HUES48 (cell line): ENCODE data around the gene GUCA1C.

Experiments used
- H3K27ac ChIP-seq: one replicate; pipeline ENCODE4 v1.7.0; 2013; ENCODE audit warnings: low read depth, low read length, inconsistent platforms
- H3K27me3 ChIP-seq: 2 replicates; pipeline ENCODE4 v1.6.1; 2013; ENCODE audit warnings: mild to moderate bottlenecking, low read length; ENCODE audit not compliant: control insufficient read depth, insufficient read depth
- H3K36me3 ChIP-seq: 2 replicates; pipeline ENCODE4 v1.6.1; 2013; ENCODE audit warnings: low read length; ENCODE audit not compliant: control insufficient read depth, insufficient read depth
- H3K4me1 ChIP-seq: 2 replicates; pipeline ENCODE4 v1.6.1; 2013; ENCODE audit warnings: mild to moderate bottlenecking, low read length; ENCODE audit not compliant: control insufficient read depth, insufficient read depth
- H3K4me3 ChIP-seq: 2 replicates; pipeline ENCODE4 v1.5.1; 2013; ENCODE audit warnings: mild to moderate bottlenecking, low read depth, low read length
- H3K9ac ChIP-seq: 2 replicates; pipeline ENCODE4 v1.6.1; 2013; ENCODE audit warnings: mild to moderate bottlenecking, low read depth, low read length, moderate library complexity
- H3K9me3 ChIP-seq: 2 replicates; pipeline ENCODE4 v1.6.1; 2013; ENCODE audit warnings: low read length; ENCODE audit not compliant: control insufficient read depth, insufficient read depth

GUCA1C gene

DNA sequence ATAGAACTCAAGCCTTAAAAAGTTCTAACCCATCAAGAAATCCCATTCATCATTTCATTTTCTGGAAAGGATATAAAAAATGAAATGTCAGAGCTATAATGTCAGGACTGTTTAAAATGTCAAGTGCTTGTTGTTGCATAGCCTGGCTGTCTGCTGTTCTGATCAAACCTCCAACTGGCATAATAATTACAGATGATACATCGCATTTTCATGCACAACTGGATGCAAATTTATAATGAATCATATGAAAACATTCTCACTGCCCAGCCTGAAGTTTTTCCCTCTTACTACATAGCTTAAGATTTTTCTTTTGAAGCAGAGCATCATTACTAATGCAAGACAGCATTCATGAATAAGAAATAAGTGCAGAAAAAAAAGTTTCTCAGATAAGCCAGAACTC, 46.5 kb downstream of the GUCA1C start:
- H3K9me3 ChIP-seq = no peaks in the 10 kb centered on the region
- H3K27ac ChIP-seq = no peak overlapping the region
- H3K4me3 ChIP-seq = no peak overlapping the region
- no peaks in the 10 kb centered on the region for H3K4me1 ChIP-seq
- H3K27me3 ChIP-seq = no peaks in the 10 kb centered on the region
- no peaks in the 10 kb centered on the region for H3K36me3 ChIP-seq
- no peak overlapping the region for H3K9ac ChIP-seq

DNA sequence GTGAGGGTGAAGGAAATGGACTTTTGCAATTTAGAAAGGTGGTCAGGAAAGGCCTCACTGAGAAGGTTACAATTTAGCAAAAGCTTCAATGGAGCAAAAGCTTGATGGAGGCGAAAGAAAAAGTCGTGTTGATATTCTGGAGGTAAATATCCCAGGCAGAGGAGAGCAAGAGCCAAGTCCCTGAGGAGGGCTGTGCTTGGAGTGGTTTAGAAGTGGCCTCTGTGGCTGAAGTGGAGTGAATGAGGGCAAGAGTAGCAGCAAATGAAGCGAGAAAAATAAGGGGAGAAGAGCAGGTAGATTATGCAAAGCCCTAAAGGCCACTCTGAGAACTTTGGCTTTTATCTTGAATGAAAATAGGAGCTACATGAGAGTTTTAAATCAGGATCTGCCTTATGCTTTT, 54.1 kb downstream of the GUCA1C start:
- no peaks in the 10 kb centered on the region for H3K27me3 ChIP-seq

DNA sequence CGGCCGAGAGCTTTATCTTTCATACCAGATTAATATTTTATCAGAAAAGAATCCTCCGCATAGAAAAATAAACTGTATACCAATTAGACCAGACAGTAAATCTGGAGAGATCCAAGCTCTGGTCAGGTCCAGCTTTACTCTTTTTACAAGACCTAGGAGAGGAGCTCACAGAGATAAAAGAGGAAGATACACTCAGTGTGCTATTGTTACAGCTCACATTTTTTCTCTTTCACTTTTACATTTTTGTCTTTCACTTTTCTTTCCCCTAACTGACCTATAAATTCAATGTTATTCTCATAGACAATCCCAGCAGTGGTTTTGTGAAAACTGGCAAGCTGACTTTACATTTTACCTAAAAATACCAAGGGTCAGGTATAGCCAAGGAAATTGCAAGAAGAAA, 55.8 kb downstream of the GUCA1C start:
- H3K27me3 ChIP-seq = no peaks in the 10 kb centered on the region
- H3K9ac ChIP-seq = no peak overlapping the region
- no peaks in the 10 kb centered on the region for H3K4me1 ChIP-seq
- no peak overlapping the region for H3K4me3 ChIP-seq
- H3K27ac ChIP-seq = no peak overlapping the region
- H3K36me3 ChIP-seq = no peaks in the 10 kb centered on the region
- no peaks in the 10 kb centered on the region for H3K9me3 ChIP-seq

More for the DNA sequence above, 54.1 kb downstream of the GUCA1C start:
- H3K36me3 ChIP-seq = no peaks in the 10 kb centered on the region
- no peak overlapping the region for H3K9ac ChIP-seq
- no peaks in the 10 kb centered on the region for H3K9me3 ChIP-seq
- H3K4me3 ChIP-seq = no peak overlapping the region
- no peak overlapping the region for H3K27ac ChIP-seq
- H3K4me1 ChIP-seq = no peaks in the 10 kb centered on the region

DNA sequence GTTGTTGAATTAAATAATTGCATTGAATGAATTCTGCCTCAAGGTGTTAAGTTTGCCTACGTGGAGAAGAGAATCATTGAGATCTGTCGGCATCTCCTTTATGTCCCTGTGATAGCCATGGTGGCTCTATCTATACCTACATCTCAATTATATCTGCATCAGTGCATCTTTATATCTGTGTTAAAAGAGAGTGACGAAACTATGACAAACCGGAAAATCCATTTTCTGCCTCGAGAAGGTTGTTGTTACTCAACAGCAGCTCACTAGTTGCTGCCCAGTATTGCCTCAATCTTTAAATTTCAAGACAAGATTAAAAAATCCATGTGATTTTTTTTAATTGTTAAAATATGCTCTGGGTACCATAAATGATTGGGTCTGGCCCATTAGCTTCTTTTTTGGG, 58.7 kb downstream of the GUCA1C start:
- H3K27ac ChIP-seq = no peak overlapping the region
- no peaks in the 10 kb centered on the region for H3K9me3 ChIP-seq
- H3K4me3 ChIP-seq = no peak overlapping the region
- no peaks in the 10 kb centered on the region for H3K4me1 ChIP-seq
- no peak overlapping the region for H3K9ac ChIP-seq
- no peaks in the 10 kb centered on the region for H3K27me3 ChIP-seq
- H3K36me3 ChIP-seq = no peaks in the 10 kb centered on the region

DNA sequence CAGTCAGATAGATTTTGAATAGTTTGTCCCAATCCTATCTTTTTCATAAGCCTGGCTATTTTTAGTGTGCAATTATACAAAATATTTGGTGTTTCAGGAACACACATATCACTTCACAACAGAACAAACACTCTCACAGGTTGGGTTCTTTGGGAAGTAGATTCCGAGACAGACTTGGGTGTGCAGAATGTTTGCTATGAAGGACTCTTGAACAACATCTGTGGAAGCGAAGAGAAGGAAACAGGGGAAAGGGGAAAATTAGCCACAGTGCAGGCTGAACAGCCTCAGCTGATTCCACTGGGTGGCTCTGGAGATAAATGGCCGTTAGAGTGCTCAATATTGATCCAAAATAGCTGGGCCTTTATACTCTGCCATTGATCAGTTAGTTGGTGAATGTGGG, 61.8 kb downstream of the GUCA1C start:
- Histone ChIP-seq H3K4me1 (peaks cover 6% of the 10 kb centered on the region), H3K9ac (no peak overlapping the region), H3K27me3 (no peaks in the 10 kb centered on the region), H3K36me3 (no peaks in the 10 kb centered on the region), H3K27ac (no peak overlapping the region), H3K9me3 (no peaks in the 10 kb centered on the region), H3K4me3 (no peak overlapping the region)

DNA sequence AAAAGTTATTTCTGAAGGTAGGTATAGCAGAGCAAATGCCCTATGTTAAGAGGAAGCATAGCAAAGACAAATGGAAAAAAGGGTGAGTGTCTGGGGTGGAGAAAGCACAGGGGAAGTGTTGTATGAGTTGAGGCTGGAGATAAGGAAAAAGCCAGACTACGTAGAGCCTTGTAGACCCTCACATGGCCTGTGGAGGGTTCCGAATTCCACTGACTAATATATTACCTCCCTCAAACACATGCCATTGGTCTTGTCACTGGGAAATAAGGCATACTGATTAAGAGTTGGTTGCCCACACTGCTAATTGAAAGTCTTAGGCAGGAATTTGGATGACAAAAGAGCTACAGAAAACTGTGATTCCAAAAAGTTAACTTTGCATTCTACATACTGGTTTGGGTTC, 65.9 kb downstream of the GUCA1C start:
- H3K4me1 ChIP-seq = peaks cover 6% of the 10 kb centered on the region
- H3K27me3 ChIP-seq = no peaks in the 10 kb centered on the region
- no peaks in the 10 kb centered on the region for H3K36me3 ChIP-seq
- no peak overlapping the region for H3K27ac ChIP-seq
- H3K9ac ChIP-seq = no peak overlapping the region
- H3K9me3 ChIP-seq = no peaks in the 10 kb centered on the region
- H3K4me3 ChIP-seq = no peak overlapping the region

DNA sequence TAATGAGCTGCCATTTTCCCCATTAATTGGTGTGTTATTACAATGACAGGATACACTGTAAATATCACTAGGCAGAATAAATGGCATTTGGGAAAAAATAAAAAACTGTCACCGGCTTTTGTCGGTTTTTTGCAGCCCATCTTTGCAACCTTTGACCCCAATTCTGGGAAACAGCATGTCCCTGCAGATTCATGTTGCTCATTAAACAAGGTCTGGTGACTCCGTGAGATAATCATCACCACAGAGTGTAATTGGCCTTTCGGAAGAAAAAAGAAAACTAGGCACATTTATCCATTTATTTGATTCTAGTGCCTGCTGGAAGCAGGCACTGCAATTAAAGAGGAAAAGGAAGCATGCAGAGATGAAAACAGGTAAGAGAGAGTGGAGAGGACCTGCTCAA, 66.6 kb downstream of the GUCA1C start:
- Histone ChIP-seq H3K4me3 (no peak overlapping the region), H3K4me1 (peaks cover 6% of the 10 kb centered on the region), H3K27me3 (no peaks in the 10 kb centered on the region), H3K27ac (no peak overlapping the region), H3K9me3 (no peaks in the 10 kb centered on the region), H3K36me3 (no peaks in the 10 kb centered on the region), H3K9ac (no peak overlapping the region)

DNA sequence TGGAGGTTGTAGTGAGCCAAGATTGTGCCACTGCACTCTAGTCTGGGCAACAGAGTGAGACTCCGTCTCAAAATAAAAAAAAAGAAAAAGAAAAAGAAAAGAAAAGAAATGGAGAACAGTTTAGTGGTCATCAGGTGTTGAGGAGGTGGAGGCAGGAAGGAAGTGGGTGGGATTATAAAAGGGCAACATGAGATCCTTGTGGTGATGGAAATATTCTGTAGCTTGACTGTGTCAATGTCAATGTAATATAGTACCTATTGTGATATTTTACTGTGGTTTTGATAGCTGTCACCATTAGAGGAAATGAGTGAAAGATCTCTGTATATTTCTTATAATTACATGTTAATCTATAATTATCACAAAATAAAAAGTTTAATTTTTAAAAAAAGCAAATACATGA, 70.3 kb downstream of the GUCA1C start:
- Histone ChIP-seq H3K36me3 (no peaks in the 10 kb centered on the region), H3K27ac (no peak overlapping the region), H3K4me3 (no peak overlapping the region), H3K9me3 (no peaks in the 10 kb centered on the region), H3K9ac (no peak overlapping the region), H3K4me1 (peaks cover 6% of the 10 kb centered on the region), H3K27me3 (no peaks in the 10 kb centered on the region)

DNA sequence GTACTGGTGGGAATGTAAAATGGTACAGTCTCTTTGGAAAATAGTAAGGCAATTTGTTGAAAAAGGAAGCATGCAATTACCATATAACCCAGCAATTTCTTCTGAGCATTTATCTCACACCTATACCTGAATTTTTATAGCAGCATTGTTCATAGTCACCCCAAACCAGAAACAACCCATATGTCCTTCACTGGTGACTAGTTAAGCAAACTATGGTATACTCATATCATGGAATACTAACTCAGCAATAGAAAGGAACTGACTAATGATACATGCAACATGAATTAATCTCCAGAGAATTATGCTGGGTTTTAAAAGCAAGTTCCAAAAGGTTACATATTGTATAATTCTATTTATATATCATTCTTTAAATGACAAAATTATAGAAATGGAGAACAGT, 70.9 kb downstream of the GUCA1C start:
- no peak overlapping the region for H3K9ac ChIP-seq
- no peaks in the 10 kb centered on the region for H3K9me3 ChIP-seq

DNA sequence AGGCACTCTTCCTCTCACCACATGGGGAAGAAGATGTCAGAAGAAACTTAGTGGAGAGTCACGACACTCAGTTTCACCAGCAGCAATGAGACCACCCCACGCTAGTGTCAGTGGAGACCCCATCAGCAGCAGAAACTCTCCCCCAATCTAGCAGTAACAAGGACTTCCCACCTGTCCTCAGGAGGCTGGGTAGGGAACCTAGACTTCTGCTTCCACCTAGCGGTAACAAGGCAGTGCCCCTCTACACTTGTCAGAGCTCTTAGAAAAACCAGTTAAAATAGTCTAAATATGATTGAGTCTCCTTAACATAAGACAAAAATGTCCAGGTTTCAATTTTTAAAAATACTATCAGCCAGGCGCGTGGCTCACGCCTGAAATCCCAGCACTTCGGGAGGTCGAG, 73.8 kb downstream of the GUCA1C start:
- Histone ChIP-seq H3K9me3 (no peaks in the 10 kb centered on the region), H3K27ac (no peak overlapping the region), H3K36me3 (no peaks in the 10 kb centered on the region), H3K4me1 (no peaks in the 10 kb centered on the region), H3K27me3 (no peaks in the 10 kb centered on the region), H3K9ac (no peak overlapping the region), H3K4me3 (no peak overlapping the region)

More for the DNA sequence above, 70.9 kb downstream of the GUCA1C start:
- no peaks in the 10 kb centered on the region for H3K36me3 ChIP-seq
- no peaks in the 10 kb centered on the region for H3K27me3 ChIP-seq
- H3K27ac ChIP-seq = no peak overlapping the region
- peaks cover 3% of the 10 kb centered on the region for H3K4me1 ChIP-seq
- H3K4me3 ChIP-seq = no peak overlapping the region

DNA sequence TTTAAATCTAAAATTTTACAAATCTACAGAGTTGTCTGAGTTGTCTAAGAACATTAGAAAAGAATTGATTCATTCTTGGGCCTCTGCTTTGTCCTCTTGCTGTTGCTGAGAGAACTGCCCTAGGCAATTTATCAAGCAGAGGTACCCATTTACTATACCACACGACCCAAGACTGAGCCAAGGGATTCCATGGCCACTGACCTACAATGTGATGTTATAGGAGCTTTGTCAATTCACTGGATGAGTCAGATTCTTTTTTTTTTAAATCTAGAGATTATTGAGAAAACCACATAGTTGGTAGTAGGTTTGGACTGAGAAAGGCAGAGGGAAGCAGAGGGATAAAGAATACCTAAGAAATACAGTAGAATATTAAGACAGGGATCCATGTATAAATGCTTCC, 75.8 kb downstream of the GUCA1C start:
- Histone ChIP-seq H3K27me3 (no peaks in the 10 kb centered on the region), H3K4me3 (no peak overlapping the region), H3K36me3 (no peaks in the 10 kb centered on the region), H3K9ac (no peak overlapping the region), H3K9me3 (no peaks in the 10 kb centered on the region), H3K27ac (no peak overlapping the region), H3K4me1 (no peaks in the 10 kb centered on the region)

DNA sequence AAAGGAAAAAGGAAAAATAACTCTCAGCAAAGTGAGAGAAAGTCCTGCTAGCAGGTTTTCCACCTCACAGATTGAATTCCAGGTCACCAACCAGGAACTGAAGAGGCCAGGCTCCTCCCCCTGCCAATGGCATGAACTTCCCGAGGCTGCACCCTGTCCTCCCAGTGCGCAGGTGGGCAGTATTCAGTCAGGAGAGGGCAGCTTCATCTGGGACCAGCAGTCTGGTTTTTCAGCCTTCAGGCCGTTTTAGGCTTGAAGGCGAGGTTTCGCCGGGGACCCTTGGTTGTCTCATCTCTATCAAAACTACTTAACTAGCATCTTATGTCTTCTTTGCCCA, 89.9 kb downstream of the GUCA1C start:
- Histone ChIP-seq H3K4me3 (no peak overlapping the region), H3K9me3 (no peaks in the 10 kb centered on the region), H3K9ac (no peak overlapping the region), H3K36me3 (no peaks in the 10 kb centered on the region), H3K27me3 (no peaks in the 10 kb centered on the region), H3K27ac (no peak overlapping the region), H3K4me1 (peaks cover 19% of the 10 kb centered on the region)
